Jurkat, Clone E6-1 (cell line): ENCODE results near the gene CD180.
"Not testable (repeated sequence)": the region's sequence is repeated elsewhere in the genome, so short reads cannot be mapped to it uniquely, and the experiment has no call there.

ENCODE experiments used
- DNase-seq: peaks from one replicate; pipeline ENCODE4 v3.0.0-alpha.2; 2011; ENCODE audit warnings: low read depth, low spot score
- H3K4me3 ChIP-seq: 2 replicates; pipeline ENCODE4 v1.5.1; 2011; ENCODE audit warnings: mild to moderate bottlenecking, low read length, control low read depth, moderate library complexity

The CD180 gene

DNA sequence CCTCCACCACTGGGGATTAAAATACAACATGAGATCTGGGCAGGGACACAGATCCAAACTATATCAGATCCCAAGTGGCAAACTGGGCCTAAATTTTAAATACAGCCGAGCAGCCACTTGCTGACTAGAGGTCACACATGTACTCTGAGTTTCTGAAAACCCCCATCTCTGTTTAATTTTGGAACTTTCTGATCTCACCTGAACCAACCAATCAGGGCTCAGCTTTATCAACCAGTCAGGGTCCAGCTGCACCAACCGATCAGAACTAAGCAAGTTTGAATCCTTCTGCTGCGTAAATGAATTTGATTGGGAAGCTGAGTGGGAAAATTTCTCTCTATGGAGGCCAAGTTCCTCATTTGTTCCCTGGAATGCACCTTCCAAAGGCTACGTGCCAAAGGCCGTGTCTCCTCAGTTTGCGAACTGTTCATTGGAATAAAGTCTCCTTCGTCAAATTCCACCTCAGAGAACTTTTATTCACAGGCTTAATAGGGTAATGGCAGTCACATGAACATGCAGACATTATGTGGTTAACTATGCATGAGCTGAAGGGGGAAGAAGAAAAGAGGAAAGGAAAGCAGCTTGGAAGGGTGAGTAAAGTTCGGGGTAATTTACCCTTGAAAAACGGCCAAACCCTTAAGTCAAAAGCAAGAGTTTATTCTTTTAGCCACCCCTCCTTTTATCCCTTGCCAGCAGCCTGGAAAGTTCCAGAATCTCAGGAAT lies 3.7 kb downstream of the CD180 start:
- H3K4me3 ChIP-seq: no peak overlapping the region
- no peak for DNase-seq

DNA sequence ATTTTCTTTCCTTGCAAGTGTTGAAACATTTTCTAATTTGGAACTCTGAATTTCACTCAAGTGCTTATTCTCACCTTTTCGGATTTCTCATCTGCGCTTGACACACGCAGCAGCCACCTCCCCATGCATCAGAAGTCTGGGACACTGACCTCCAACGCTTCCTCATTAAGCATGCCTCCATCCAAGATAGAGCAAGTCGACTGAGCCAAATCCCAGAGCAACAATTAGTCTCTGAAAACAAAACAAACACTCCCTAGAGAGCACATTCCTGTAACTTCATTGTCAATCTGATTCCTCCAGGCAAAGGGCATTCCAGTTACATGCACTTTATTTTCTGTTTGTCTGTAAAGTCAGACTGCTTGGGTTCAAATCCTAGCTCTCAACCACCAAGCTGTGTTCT lies 5.7 kb downstream of the CD180 start:
- no peak for DNase-seq
- H3K4me3 ChIP-seq: no peak overlapping the region

DNA sequence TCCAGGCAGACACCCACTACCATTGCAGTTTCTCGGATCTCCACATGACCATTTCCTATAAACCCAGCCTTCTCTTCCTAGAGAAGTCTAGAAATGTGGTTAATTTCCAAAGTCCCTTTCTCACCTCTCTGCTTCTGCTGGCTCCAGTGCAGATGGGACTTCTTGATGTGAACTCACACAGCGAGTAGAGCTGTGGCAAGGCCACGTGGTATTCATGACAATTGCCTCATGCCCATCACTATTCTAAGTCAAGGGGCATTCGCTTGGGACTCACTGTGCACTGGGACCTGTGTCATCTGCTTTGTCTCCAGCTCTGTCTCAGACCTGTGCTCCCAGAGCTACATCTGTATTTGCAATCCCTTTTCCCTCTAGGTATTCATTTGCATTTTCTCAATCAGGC lies 6.2 kb downstream of the CD180 start:
- no peak for DNase-seq
- H3K4me3 ChIP-seq: no peak overlapping the region

DNA sequence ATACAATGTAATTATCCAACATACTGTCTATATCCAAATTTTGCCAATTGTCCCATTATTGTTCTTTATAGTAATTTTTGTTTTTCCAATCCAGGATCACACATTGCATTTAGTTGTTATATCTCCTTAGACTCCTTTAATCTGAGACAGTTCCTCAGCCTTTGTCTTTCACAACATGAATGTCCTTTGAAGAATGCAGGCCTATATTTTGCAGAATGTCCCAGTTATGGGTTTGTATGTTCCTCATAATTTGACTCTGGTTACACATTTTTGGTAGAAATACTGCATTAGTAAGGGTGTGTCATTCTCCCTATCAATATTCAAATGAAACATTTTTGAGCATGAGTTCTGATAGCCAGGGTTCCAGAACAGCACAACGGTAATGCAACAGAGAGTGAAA lies 6.7 kb downstream of the CD180 start:
- H3K4me3 ChIP-seq: no peak overlapping the region

DNA sequence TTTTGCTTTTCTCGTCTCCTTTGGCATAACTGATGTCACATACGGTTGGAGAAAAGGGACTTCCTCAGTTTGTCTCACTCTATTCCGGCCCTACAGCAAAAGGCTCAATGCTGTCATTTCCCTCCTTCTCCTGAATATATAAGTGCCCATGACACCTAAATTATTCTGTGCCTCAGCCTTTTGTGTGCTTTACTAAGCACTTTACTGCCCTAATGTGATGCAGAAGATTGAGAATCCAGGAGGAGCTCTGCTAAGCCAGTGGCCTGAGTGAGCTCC lies 7.6 kb downstream of the CD180 start:
- no peak for DNase-seq
- H3K4me3 ChIP-seq: no peak overlapping the region

More for the DNA sequence above, 6.7 kb downstream of the CD180 start:
- DNase-seq: no peak

DNA sequence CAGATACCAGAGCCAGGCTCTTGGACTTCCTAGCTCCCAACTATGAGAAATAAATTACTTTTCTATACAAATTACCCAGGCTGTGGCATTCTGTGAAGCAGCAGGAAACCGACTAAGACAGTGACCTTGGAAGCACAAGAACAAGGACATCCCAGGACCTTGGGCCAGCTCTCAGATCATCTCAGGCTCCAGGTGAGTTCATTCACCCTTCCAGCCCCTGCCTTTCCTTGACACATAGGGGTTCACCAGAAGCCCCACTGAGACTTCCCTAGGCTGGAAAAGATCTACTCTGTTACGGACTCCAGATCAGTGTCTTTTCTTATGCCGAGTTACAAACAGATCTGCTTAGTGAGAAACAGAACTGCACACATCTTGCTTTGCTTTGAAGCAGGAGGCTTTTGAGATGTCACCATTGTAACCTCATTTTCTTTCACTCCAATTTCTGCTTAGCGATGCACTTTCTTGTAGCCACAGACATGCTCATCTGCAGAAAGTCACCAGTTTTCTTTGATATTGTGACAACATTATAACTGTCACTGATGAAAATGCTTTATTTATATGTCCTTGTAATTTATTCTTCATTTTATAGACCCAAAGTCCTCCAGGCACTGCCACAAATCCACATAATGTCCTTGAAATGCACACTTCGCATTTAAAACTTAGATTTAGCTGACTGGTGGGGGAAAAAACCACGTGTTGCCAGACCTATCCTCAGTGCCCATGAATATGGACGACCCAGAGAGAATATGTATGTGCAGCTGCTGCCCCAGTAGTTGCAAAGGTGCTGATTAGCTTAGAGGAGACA lies 8.1 kb downstream of the CD180 start:
- DNase-seq: no peak
- H3K4me3 ChIP-seq: no peak overlapping the region

DNA sequence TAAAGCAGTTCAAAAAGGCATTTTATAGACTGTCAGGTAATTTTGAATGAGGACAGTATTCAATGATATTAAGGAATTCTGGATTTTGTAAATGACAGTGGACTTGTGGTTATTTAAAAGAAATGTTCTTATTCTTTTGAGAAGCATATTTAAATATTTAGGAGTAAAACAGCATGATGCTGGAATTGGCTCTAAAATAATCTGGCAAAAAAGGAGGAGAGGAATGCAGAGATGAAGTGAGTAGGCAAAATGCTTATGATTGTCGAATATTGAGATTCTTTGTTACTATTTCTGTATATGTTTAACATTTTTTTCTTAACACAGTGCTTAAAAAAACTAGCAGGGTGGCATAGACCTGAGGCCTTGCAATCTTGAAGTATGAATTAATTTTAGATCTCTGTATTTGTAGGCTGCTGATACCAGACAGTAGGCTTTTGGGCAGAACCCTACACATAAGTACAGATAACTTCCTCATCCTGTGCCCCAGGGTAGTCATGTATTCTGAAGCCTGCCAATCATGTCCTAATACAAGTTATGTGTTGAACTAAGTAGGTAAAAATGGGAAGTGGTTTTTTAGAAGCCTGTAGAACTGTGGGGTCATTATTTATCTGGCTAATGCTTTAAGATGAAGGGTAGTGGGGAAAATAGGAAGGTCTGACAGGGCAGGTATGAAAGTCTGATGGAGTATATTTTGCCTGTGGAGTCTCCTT lies 9.4 kb downstream of the CD180 start:
- H3K4me3 ChIP-seq: no peak overlapping the region
- DNase-seq: no peak

DNA sequence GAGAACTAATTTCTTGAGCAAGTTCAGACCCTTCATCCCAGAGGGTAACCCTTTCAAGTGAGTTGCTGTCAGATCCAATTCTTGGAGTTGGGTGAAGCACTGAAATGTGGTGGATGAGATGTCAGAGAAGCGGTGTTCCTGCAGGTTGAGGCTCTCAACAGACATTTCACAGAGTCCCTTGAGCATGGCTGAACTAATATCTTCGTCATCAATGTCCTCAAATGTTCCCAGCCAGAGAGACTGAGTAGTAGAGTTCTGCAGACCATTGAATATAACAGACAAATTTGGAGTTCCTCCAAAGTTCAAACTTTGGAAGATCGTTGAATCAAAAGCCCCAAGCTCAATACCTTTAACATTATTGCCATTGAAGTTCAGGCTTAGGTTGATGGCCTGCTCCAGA lies 12.7 kb downstream of the CD180 start:
- no peak for DNase-seq

DNA sequence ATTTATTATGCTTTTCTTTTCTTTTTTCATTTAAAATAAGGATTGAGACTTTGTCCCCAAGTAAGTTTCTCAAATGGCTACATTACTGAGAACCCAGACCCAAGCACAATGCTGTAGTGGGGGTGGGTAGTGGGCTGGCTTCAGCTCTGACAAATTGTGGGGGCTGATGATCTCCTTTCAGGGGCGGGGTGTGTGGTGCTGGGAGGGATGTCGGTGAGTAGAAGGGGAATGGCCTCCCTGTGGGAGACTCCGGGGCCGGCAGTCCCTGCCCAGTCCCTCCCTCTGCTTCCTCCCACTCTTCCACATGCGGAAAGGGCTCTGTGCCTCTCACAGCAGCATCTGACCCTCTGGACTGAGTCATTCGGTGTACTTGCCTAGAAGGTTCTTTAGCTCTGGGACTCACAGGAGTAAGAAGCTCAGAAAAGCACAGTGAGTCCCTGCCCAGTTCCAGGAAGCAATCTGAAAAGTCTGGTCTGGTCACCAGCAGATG lies 14.3 kb downstream of the CD180 start:
- H3K4me3 ChIP-seq: no peak overlapping the region
- DNase-seq: no peak

More for the DNA sequence above, 12.7 kb downstream of the CD180 start:
- H3K4me3 ChIP-seq: no peak overlapping the region

DNA sequence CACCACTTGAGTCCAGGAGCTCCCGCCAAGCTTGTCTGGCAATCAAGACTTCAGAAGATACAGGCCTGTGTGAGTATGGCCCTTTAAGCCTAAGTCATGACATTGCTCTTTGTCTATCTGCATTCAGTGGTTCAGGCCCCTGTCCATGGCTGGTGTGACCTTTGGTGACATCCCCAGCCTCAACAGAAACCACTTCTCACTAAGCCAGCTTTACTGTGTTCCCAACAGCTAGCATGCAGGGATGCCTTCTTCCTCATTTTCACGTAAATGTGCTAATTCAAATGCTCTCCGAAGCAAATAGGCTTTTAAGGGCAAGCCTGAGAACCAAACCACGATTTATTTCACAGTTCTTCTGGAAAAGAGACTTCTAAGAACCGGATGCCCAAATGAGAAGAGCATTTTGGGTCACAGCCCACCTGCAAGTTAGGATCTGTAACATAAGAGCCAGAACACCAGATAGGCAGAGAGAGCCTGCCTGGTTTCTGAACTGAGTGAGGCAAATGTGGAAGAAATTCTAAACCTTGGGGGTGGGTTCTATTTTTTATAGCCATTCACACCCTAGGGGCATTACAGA lies 14.9 kb downstream of the CD180 start:
- H3K4me3 ChIP-seq: no peak overlapping the region
- no peak for DNase-seq

DNA sequence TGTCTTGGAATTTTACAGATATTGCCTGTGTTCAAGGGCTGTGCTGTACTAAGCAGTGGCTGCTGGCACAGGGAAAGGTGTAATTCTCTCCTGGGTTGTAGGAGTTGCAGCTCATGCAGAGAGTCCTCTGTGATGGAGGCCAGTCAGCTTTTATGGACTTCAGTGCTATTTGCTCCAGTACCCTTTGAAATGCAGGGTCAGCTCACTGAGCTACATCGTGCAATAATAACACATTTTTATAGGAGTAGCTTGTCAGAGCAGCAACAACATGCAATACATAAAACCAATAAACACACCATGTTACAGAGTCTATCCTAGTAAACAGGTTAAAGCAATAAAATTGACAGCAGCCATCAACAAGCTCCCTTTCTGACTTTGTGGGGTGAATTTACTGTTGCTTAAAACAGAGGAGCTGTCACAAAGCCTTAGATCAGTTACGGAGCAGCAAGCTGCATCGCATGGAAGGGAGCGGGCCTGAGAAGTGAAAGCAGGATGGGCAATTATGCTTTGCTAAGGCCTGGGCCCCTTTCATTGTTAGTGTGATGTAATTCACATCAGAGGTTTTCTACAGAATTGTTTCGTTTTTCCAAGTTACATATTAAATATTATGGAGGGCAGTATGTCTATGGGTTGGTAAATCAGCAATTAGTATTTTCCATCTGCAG lies 16.8 kb downstream of the CD180 start:
- no peak for DNase-seq
- no peak overlapping the region for H3K4me3 ChIP-seq

DNA sequence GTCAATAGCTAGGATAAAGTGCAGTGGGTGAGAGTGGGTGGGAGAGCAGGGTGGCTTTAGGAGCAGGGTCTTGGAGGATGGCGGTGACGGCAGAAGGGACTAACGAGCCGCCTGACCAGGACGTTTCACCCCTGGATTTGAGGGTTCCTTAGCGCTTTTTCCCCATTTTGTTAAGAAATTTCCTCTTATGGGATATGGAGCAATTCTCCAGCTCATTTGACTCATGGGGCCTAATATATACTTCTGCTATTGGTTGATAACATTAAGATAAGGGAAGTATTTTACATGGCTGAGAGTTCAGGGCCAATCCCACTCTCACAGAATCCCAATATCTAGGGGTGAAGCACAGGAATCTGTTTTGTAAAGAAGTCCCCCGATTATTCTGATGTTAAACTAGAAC lies 17.6 kb downstream of the CD180 start:
- no peak overlapping the region for H3K4me3 ChIP-seq
- no peak for DNase-seq

DNA sequence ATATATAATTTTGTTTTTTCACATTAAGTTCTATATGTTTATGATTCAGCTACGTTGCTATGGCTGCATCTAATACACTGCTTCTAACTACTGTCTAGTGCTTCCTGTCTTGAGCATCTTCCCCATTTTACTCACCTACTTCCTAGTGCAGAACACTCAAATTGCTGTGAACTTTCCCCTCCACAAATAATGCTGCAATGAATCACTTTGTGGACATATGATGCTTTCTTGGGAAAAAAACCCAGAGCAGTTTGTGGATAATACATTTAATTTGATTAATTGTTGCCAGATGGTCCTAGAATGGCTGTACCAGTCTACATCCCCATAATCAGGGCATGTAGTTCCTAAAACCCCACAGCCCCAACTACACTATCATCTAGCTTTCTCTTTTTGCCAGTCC lies 18.5 kb downstream of the CD180 start:
- no peak overlapping the region for H3K4me3 ChIP-seq
- no peak for DNase-seq

DNA sequence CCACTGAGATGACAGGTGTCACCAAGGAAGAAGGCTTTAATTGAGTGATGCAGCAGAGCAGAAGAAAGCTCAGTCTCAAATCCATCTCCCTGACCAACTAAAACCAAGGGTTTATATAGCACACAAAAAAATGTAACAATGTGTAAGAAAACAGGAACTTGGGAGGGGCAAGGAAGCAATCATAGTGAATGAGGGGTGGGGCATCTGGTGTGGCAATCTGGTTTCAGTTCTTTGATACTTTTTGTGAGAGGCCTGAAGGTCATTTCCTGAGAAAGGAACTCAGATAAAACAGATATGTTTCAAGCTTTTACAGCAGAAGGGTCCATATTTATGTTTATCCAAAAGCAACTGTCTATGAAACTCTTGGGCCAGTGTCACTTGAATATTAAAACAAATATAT lies 19.7 kb downstream of the CD180 start:
- no peak overlapping the region for H3K4me3 ChIP-seq

DNA sequence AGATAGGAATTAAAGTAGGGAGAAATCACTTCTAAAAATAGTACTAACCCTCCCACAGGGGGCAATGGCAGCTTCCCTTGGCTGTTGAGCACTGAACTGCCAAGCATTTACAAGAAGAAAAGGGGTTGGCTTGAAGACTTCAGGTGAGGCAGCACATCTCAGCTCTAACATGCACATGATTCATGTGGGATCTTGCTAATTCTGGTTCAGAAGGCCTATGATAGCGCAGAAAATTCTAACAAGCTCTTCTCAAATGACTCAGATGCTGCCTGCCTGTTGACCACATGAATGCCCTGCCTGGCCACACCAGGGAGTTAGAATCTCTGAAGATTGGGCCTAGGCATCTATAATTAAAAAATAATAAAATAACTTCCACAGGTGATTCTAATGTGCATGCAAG lies 22.6 kb downstream of the CD180 start:
- no peak overlapping the region for H3K4me3 ChIP-seq
- DNase-seq: no peak

More for the DNA sequence above, 19.7 kb downstream of the CD180 start:
- DNase-seq: no peak

DNA sequence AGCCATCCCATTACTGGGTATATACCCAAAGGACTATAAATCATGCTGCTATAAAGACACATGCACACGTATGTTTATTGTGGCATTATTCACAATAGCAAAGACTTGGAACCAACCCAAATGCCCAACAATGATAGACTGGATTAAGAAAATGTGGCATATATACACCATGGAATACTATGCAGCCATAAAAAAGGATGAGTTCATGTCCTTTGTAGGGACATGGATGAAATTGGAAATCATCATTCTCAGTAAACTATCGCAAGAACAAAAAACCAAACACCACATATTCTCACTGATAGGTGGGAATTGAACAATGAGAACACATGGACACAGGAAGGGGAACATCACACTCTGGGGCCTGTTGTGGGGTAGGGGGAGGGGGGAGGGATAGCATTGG lies 23.2 kb downstream of the CD180 start:
- not testable (repeated sequence) for DNase-seq, H3K4me3 ChIP-seq

DNA sequence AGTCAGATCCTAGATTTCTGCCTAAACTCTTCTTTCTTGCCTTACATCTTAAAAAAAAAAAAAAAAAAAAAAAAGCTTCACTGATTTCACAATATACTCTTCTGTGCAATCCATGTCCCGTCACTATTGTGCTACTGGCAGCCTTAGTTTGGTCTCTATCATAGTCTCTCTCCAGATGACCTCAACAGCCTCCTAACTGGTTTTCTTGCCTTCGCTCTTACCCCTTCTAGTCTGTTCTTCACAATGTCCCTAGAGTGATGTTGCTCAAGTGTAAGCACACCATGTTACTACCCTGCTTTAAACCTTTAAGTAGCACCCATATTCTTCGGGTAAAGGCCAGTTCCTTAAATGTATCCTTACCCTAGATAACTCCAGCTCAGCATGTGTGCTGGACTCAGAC lies 25.8 kb downstream of the CD180 start:
- no peak for DNase-seq
- H3K4me3 ChIP-seq: no peak overlapping the region

DNA sequence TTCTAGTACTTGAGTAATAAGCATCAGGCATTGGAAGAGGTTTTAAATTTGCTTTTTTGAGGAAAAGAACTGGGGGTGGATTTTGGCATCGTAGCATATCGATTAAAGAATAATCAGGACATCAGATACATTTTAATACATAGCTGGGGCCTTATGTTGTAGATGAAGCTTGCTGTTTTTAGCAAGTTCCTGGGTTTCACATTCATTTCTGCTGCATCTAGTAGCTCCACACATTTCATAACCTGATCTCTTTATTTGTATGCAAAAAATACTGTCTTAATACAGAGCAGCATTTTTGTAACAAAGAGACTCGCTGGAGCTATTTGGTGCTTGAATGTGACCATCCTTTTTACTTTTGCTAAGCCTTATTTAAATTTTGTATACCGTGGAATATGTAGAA lies 28.5 kb downstream of the CD180 start:
- no peak for DNase-seq
- no peak overlapping the region for H3K4me3 ChIP-seq

DNA sequence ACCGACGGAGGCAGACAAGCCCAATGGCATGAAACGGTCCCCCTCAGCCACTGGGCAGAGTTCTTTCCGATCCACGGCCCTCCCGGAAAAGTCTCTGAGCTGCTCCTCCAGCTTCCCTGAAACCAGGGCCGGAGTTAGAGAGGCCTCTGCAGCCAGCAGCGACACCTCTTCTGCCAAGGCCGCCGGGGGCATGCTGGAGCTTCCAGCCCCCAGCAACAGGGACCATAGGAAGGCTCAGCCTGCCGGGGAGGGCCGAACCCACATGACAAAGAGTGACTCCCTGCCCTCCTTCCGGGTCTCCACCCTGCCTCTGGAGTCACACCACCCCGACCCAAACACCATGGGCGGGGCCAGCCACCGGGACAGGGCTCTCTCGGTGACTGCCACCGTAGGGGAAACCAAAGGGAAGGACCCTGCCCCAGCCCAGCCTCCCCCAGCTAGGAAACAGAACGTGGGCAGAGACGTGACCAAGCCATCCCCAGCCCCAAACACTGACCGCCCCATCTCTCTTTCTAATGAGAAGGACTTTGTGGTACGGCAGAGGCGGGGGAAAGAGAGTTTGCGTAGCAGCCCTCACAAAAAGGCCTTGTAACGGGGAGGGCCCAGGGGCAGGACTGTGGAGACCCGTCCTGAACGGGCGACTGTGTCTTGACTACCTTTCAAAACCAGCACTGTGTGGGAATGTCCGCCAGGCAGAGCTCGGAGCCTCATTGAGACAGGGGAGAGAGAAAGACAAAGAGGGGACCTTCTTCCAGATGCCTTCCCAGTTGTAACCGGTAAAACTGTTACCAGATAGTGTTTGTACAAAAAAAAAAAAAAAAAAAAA lies 29.9 kb downstream of the CD180 start:
- H3K4me3 ChIP-seq: no peak overlapping the region
- no peak for DNase-seq
